HG03521 (cell line): ENCODE results near the gene NUDT21.
"Not testable (repeated sequence)": the region's sequence is repeated elsewhere in the genome, so short reads cannot be mapped to it uniquely, and the experiment has no call there.

Source experiments
- ATAC-seq: cut with Tn5 transposase; IDR thresholded peaks from one replicate; pipeline ENCODE4 v1.9.1; 2021; ENCODE audit warnings: mild to moderate bottlenecking, moderate library complexity; ENCODE audit not compliant: unreplicated experiment

The NUDT21 gene

DNA sequence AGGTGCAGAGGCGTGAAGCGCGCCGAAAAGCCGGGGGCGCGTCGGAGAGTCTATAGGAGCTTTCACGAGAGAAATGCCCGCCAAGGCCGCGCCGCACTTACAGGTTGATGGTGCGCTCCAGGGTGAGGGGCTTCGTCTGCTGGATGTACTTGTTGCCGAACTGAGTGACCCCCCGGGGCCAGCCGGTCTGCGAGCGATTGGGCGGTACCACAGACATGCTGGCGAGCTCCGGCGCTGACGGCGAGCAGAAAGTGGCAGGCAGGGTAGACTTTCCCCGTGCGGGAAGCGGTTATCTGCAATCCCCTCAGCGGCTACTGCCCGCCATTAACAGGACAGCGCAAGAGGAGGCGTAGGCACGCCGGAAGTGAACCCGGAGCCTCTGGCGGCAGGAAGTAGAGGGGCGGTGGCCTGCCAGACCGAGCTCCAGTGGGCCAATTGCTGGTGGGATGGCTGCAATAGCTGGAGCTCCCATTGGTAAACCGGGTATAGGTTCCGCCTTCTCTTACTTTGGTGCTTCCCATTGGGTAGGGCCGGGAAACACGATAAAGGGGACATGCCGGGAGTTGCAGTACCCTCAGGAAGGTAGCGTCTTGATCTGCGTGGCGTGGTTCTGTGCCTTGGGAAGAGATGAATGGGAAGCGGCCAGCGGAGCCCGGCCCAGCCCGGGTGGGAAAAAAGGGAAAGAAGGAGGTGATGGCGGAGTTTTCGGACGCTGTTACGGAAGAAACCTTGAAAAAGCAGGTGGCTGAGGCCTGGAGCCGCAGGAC, at the start of gene NUDT21, which contains the start of gene OGFOD1:
Gene NUDT21 (minus strand): TSS at position 347 of the 767 bp plus-strand sequence. CDS start 130 bp downstream, at position 217.
Gene OGFOD1 (plus strand): TSS at position 569 of the 767 bp plus-strand sequence. CDS start 59 bp downstream, at position 628.
- ATAC-seq: peak; percentile 97

DNA sequence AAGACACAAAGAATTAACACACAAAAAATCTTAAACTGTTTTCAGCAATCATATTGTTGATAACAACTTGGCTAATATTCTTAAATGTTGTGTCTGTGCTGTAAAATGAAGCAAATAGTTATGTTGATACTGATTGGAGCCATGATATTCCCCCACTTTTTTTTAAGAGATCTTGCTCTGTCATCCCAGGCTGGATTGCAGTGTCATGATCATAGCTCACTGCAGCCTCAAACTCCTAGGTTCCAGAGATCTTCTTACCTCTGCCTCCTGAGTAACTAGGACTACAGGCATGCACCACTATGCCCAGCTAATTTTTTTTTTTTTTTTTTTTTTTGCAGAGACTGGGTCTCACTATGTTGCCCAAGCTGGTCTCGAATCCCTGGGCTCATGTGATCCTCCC, 42.7 kb upstream of the NUDT21 start:
- ATAC-seq: no peak

- ATAC-seq: no peak
These were observed 42.0 kb upstream of the NUDT21 start for GRCh38 chr16:56493126-56493525.

DNA sequence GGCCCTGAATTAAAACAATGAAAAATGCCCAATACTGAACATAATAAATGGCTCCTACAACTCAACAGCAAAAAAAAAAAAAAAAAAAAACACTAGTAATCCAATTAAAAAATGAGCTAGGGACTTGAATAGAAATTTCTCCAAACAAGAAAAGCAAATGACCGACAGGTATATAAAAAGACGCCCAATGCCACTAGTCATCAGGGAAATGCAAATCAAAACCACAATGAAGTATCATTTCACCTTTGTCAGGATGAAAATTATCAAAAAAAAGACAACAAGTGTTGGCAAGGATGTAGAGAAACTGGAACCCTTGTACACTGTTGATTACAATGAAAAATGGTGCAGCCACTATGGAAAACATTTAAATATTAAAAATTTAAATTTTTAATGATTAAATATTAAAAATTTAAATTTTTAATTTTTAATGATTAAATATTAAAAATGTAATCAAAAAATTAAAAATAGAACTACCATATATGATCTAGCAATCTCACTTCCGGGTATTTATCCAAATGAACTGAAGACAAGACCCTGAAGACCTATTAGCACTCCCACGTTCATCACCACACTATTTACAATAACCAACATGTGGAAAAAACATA, 40.6 kb upstream of the NUDT21 start:
- ATAC-seq: no peak

GRCh38 chr16:56488868-56489267, 37.7 kb upstream of the NUDT21 start:
- ATAC-seq: not testable (repeated sequence)

DNA sequence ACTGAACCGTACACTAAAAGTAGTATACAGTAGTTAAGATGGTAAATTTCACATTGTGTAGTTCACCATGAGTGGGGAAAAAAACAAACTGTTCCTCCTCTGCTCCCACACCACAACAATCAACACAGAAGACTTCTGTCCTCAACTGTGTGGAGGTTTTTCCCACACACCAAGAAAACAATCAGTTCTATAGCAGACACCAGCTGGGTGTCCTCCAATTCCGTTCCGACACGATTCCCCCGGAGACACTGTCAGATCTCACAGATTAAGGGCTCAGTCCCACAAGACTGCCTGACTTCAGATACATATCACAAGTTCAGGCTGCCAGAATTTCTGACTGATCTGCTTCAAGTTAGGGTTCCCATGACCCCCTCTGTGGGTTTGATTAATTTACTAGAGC, 36.9 kb upstream of the NUDT21 start:
- ATAC-seq: no peak

GRCh38 chr16:56483394-56483793, 32.3 kb upstream of the NUDT21 start:
- ATAC-seq: no peak

DNA sequence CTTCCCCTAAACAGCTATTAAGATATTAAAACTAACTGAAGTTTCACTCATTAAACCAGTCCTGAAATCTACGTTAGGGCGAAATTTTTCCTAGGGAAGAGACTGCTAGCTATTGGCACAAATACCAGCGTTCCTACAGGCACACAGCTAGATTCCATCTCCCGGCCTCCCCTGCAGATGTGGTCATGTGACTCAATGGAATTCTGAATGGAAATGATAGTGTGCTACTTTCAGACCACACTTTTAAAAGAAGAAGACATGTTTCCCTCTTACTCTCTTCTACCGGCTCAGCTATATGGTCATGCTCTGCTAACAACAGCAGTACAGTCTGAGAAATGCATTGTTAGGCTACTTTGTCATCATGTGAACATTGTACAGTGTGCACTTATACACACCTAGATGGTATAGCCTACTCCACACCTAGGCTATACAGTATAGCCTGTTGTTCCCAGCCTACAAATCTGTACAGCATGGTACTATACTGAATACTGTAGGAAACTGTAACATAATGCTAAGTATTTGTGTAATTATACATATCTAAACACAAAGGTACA, 31.6 kb upstream of the NUDT21 start:
- ATAC-seq: no peak

DNA sequence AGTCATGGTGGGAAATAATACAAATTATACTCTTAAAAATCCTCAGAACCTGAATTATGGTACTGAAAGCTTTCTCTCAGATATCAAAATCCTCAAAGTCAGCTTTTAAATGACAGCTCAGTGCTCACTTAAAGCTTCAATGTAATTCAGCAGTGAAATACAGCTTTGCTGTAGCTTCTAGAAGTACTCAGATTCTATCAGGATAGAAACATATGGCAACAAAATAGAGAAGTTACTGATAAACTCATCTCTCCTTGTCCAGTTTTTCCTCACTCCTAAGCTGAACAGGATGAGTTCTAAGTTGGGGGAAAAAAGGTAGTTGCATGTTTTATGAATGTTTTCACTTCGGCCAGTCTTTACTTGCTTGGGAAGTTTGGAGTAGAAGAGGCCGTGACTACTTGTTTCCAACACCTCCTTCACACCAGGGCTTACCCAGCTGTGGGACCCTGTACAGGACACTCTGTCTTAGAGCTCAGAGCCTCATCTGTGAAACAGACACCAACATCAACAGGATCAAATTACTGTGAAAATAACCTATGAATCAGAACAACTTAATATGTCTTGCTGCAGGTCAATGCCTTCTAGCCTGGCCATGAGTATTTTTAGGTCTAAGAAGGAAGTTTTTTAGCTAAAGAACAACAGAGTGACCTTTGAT, 30.5 kb upstream of the NUDT21 start:
- no peak for ATAC-seq

DNA sequence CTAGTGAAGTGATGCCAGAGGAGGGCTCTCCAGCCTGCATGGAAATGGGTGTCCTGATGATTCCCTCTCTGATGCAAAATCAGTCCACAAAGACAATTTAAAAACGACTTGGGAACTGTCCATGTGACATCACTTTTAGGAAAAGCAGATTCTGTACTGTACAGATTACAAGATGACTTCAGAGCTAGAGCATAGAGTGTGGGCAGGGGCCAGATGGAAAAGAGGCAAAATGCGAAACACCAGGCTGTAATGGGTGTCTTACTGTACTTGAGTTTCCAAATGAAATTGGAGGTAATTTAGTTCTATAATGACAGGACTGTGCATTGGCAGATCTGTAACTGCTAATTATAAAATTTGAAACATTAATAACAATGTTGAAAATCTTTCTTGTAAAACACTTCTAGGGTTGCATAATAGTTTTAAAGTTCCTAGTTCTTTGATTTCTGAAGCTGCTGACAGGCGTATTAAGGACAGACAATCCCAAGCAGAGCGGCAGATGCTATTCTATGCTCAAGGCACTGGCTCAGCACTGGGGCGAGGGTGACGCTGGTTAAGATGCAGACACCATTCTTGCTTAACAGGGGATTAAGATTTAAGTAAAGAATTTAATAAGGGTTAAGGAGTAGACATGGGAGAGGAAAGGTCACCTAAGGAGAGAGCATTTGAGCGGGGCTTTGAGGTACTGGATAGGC, 29.8 kb upstream of the NUDT21 start:
- ATAC-seq: no peak

DNA sequence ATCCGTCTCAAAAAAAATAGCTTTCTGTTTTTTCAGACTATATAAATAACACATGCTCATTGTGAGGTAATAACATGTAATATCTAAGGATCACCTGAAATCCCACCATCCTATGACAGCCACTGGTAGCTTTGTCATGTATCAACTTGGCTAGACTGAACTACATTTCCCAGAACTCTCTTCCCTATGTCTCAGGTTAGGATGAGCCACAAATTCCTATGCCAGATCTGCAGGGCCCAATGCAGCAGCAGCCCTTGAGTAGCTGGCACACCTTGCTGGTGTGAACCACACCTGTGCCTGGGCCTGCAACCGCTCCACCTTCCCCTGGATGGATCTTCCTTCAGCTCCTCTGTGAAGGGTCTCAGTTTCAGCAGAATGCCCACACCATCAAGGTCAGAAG, 28.3 kb upstream of the NUDT21 start:
- ATAC-seq: no peak

DNA sequence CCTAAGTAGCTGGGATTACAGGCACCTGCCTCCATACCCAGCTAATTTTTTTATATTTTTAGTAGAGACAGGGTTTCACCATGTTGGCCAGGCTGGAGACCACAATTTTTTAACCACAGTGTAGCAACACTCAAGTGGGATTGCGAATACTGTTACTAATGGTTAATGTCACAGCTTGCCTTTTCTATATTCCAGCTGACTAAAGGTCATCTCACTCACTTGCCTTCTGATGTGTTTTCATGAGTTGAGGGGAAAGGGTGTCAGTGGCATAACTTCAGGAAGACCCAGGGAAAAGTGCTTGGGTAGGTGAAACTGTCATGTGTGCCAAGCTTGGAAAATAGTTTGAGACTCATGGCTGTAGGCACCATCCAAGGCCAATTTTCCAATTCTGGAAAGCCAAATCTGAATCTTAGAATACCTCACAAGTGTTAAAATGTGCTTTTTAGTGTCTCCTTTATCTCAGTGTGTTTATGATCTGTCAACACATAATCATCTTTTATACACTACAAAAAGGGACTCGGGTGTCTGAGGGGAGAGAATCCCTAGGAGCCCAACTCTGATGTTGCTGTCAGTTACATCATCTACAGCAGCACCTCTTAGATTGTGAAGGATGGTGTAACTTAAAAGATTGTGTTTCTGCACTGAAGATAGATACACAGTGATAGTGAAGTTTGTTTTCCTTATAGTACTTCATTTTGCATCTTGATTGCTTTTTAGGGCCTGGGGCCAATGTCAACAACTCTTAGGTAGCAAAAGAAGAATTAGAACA, 27.3 kb upstream of the NUDT21 start:
- no peak for ATAC-seq

DNA sequence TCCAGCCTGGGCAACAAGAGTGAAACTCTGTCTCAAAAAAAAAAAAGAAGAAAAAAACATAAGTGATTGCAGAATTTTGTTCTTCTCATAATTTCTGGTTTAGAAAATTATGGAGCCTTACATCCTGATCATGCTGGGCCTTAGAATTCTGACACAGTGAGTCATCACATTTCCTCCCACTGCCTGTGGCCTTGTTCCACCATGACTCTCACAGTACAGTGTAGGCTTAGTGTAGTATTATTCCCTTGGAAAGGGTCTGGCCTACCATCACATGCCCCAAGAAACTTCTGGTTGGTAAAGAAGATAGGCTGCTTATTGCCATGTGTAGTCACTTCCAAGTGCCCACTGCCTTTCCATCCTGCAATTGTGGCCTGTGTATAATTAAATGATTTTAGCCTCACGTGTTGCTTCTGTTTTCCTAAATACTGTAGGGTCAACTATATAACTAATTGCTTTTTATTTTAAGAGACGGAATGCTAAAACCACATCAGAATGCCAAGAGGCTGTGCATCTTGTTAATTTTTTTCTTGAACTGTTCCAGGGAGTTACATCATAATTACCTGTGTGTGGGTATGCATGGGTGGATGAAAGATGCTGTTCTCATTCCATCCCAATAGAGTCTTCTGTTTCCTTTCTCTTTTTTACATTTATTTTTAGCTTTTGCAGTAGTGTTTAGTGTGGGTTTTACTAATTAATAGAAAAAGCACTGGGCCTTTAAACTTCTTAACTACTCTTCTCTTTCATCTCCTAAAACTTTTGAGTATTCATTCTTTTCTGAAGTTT, 26.2 kb upstream of the NUDT21 start:
- ATAC-seq: no peak

GRCh38 chr16:56475201-56475600, 24.1 kb upstream of the NUDT21 start:
- no peak for ATAC-seq

DNA sequence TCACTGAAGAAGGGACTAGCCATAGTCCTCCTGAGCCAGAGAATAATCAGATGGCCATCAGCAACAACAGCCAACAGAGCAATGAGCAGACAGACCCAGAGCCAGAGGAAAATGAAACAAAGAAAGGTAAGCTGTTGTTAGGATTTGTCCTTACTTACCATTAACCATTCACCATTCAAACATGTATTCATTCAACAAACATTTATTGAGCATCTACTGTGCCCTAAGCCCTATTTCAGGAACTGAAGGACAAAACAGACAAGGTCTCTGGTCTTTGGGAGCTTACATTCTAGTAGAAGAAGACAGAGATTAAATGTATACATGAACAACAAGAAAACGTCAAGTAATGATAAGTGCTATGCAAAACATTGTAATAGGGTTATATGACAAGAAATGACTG, 19.5 kb upstream of the NUDT21 start:
- ATAC-seq: no peak

- no peak for ATAC-seq
These were observed 19.1 kb upstream of the NUDT21 start for GRCh38 chr16:56470232-56470631.

DNA sequence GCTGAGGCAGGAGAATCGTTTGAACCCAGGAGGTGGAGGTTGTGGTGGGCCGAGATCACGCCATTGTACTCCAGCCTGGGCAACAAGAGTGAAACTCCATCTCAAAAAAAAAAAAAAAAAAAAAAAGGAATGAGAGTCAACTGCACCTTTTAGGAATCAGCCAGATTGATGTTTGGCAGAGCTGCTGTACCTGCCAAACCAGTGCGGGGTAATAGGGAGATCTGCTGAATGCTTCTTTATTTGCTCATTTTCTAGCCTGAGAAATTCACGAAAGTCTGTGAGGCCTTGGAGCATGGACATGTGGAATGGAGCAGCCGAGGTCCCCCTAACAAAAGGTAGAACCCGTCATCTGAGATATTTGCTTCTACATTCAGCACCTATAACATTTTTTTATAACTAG, 18.6 kb upstream of the NUDT21 start:
- ATAC-seq: no peak

GRCh38 chr16:56468800-56469199, 17.7 kb upstream of the NUDT21 start:
- no peak for ATAC-seq

GRCh38 chr16:56466344-56466743, 15.2 kb upstream of the NUDT21 start:
- ATAC-seq: no peak

DNA sequence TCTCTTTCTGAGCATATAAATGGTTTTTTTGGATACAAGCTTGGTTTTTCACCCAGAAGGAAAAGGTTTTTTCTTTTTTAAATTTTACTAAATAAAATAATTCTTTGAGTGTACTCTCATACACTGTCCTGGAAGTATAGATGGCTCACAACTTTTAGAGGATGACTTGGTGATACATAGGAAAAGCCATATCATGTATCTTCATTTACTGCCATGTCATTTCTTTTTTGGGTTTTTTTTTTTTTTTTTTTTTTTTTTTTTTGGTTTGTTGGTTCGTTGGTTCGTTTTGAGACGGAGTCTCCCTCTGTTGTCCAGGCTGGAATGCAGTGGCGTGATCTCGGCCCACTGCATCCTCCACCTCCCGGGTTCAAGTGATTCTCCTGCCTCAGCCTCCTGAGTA, 12.0 kb upstream of the NUDT21 start:
- ATAC-seq: no peak
